ENCODE results near the gene DEGS1.

Gene DEGS1

GRCh38 chr1:224217655-224218623 lies 34.9 kb downstream of the DEGS1 start:
- no peak for DNase-seq

DNA sequence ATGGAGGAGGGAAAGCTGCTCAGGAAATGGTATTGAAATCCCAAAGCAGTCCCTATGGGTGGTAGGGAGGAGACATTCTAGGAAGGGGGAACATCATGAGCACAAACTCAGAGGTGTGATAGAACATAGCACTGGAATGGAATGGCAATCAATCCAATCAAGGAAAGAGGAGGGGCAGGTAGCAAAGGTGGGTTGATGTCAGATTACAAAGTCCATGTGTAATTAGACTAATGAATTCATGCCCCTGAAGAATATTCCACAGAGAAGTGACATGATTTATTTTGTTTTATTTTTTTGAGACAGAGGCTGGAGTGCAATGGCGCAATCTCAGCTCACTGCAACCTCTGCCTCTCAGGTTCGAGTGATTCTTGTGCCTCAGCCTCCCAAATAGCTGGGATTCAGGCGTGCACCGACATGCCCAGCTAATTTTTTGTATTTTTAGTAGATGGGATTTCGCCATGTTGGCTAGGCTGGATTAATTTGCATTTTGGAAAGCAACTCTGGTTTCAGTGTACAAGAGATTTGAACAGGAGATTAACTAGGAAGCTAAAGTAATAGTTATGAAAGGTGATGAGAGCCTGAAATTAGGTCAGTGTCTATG lies 36.1 kb downstream of the DEGS1 start:
- no peak for DNase-seq

DNA sequence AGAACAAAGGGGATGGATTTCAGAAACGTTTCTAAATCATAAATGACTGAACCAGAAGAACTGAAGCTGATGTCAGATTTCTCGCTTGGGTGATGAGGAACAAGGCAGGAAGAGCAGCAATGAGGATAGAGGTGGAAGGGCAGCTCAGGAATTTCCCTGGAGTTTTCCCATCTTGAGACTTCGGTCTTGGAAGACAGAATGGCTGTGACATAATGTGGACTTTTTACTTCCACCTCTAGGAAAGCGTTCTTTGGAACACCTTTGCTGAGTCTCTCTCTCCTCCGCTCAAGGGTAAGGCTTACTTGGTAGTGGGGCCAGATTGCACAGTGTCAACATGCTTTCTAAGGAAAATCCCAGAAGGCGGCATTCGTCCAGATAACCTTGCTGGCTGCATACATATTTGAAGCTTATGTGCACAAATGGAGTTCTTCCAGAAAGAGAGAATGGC lies 36.6 kb downstream of the DEGS1 start:
- no peak for DNase-seq

DNA sequence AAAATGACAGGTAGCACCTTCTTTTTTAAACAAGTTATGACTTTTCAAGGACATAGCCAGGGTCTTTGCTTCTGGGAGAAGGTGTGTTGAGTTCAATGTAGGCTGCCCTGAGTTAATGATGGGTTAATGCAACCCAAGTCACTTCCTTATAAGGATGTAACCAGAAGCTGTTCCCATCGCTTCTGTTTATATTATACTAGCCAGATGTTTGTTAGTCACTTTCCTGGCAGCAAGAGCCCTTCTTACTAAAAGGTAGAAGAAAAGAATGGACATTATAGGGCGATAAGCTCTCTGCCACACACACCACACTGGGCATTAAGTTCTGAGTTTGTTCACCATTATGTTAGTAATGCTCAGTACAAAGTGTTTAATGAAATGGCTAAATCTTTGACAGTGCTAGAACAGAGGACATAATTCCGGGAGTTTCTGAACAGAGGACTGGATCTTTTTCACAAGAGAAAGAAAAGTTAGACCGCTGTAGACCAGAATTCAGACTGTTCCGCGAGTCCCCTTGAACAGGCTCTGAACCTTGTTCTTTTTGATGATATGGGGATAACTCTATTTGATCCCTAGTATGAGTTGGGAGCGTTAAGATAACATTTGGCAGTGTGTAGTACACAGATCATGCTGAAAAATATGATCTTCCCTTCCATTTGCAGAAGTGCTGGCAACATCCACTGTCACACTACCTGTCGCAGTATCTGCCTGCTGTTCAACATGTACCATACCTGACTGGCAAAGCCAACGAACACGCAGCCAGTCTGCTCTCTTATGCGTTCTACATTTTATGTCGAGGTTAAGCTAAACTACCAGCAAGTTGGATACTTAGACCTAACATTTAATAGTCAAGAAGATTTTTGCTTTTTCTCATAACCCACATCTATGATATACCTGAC lies 41.0 kb downstream of the DEGS1 start:
- no peak for DNase-seq

GRCh38 chr1:224226849-224227502 lies 43.9 kb downstream of the DEGS1 start:
- DNase-seq, result no peak

DNA sequence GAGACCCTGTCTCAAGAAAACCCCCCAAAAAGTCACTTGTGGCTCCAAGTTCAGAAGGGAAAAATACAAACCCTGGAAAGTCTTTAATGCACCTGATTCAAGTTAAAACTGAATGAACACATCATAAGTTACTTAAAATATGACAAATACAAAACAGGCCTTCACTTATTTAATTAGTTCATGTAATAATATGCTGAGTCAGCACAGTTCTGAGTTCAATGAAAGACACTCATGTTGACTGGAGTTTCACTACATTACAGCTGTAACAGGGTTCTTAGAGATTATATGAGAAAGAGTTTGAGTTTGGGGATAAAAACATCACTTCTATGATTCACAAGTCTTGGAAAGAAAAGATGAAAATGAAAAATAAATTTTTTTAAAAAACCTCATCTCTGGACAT lies 51.0 kb downstream of the DEGS1 start:
- no peak for DNase-seq

- DNase-seq, result no peak
Measured at GRCh38 chr1:224235813-224236493, 52.9 kb downstream of the DEGS1 start.

- DNase-seq, result no peak
Measured at GRCh38 chr1:224237119-224237881, 54.3 kb downstream of the DEGS1 start.

DNA sequence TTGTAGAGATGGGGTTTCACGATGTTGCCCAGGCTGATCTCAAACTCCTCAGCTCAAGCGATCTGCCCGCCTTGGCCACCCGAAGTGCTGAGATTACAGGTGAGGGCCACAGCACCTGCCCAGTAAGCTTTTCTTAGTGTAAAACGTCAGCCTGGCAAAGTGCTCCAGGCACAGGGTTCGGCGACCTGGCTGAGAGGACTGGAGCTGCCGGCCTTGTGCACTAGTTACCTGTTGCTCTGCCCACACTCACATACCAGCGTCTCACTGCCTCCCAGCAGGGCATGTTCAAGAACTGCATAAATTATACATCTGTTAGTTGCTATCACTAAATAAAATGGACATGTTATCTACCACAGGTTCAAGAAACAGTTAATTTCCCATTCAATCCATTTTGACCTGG lies 55.2 kb downstream of the DEGS1 start:
- DNase-seq, result no peak

GRCh38 chr1:224238756-224239155 lies 55.7 kb downstream of the DEGS1 start:
- no peak for DNase-seq
